ENCODE measurements around the gene RNU4-1. TPM values are rescaled to one million over a fixed set of nuclear protein-coding genes. Genes with fewer than 3 reads are reported as not detected.

The RNU4-1 gene
- total and polyA plus RNA-seq, 2 of the 4 experiments (the other 2 are of a cell fraction), result under 0.01 TPM; not detected in 1

DNA sequence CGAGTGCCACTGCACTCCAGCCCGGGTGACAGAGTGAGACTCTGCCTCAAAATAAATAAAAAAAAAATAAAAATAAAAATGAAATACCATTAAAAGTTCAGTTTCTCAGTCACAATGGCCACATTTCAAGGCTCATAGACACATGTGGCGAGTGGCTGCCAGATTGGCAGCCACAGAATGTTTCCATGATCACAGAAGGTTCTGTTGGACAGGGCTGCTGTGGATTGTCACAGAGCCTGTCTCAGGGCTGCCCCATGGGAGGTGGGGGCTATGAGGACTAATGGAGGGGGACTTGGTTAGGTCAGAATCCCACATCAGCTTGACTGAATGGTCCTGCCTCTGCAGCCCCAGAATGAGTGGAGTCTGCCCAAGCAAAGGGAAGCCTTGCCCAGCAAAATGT is 38.4 kb upstream of the RNU4-1 start:
- Histone ChIP-seq H2BK15ac (ENCODE audit: low read depth, low read length) (no peak overlapping the region), H3K27me3 (ENCODE audit: control insufficient read depth, insufficient read depth, low read length) (peaks cover 17% of the 10 kb centered on the region; the same call in 1 of the 2 replicates), H3K4me1 (ENCODE audit: control insufficient read depth, insufficient read depth, low read length) (no peaks in the 10 kb centered on the region), H4K5ac (ENCODE audit: low read depth, low read length) (no peak overlapping the region), H3K56ac (ENCODE audit: extremely low read depth, insufficient read depth, low read length) (no peak overlapping the region), H4K20me1 (ENCODE audit: insufficient read depth, low read length) (no peaks in the 10 kb centered on the region), H3K27ac (ENCODE audit: insufficient read depth, low read length) (no peak overlapping the region), H2AK9ac (replicated peaks; ENCODE audit: low read depth, low read length, poor library complexity) (no peak overlapping the region), H2BK5ac (ENCODE audit: low read depth, low read length, poor library complexity, severe bottlenecking) (no peak overlapping the region), H3K9me3 (ENCODE audit: control insufficient read depth, insufficient read depth, low read length) (no peaks in the 10 kb centered on the region), H2BK120ac (ENCODE audit: low read depth, low read length) (no peak overlapping the region), H2AK5ac (ENCODE audit: low read depth, low read length) (no peak overlapping the region), H3K9ac (ENCODE audit: low read depth, low read length) (no peak overlapping the region), H3K79me1 (ENCODE audit: low read depth in 1 of 2, low read length in 2 of 2) (no peaks in the 10 kb centered on the region), H3K9me1 (ENCODE audit: insufficient read depth, low read length) (no peaks in the 10 kb centered on the region), H2AFZ (replicated peaks; ENCODE audit: low read length, poor library complexity) (no peak overlapping the region), H3K14ac (replicated peaks; ENCODE audit: low read depth, low read length) (no peak overlapping the region), H4K8ac (ENCODE audit: low read depth in 2 of 2, low read length in 2 of 2) (no peak overlapping the region), H3K4ac (ENCODE audit: low read depth, low read length) (no peak overlapping the region), H3K23ac (ENCODE audit: low read depth, low read length) (no peak overlapping the region), H3K4me3 (ENCODE audit: insufficient read depth, low read depth, low read length) (no peak overlapping the region), H4K91ac (ENCODE audit: insufficient read depth, low read depth, low read length) (no peak overlapping the region), H3K36me3 (ENCODE audit: control insufficient read depth, insufficient read depth, low read length) (no peaks in the 10 kb centered on the region), H3K4me2 (ENCODE audit: low read depth, low read length) (no peak overlapping the region), H3K18ac (ENCODE audit: low read depth, low read length) (no peak overlapping the region), H2BK20ac (ENCODE audit: low read depth, low read length) (no peak overlapping the region)
- ATAC-seq (ENCODE audit: low read depth) (no peak), DNase-seq (no peak)
- in situ Hi-C loops (cut with MboI; ENCODE audit: low sequenced_read_pairs) (loop anchor here (25.0 kb wide), 1 partner anchor 106 kb away; the partner anchor contains the start of genes COX6A1, GATC and TRIAP1), dilution Hi-C loops (cut with HindIII; ENCODE audit: low sequenced_read_pairs, unreplicated experiment) (no loop called here), intact Hi-C loops (cut with micrococcal nuclease) (no loop called here)
- TF ChIP-seq CHD1 (IDR thresholded peaks at IDR 0.05; ENCODE audit: low read depth, low read length), result no peak
- TF ChIP-seq, protein P1, sequence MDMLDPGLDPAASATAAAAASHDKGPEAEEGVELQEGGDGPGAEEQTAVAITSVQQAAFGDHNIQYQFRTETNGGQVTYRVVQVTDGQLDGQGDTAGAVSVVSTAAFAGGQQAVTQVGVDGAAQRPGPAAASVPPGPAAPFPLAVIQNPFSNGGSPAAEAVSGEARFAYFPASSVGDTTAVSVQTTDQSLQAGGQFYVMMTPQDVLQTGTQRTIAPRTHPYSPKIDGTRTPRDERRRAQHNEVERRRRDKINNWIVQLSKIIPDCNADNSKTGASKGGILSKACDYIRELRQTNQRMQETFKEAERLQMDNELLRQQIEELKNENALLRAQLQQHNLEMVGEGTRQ (IDR thresholded peaks at IDR 0.05; ENCODE audit: low read depth, low read length), result no peak
- no peak for TF ChIP-seq MAFK (IDR thresholded peaks at IDR 0.05; ENCODE audit: low read depth, low read length)
- TF ChIP-seq RAD21 (IDR thresholded peaks at IDR 0.05; ENCODE audit: low read length), result no peak
- no peak for TF ChIP-seq SMC3 (IDR thresholded peaks at IDR 0.05; ENCODE audit: low read depth, low read length)
- TF ChIP-seq NFE2L2 (IDR thresholded peaks at IDR 0.05; ENCODE audit: low read depth, low read length), result no peak
- TF ChIP-seq, protein P2, sequence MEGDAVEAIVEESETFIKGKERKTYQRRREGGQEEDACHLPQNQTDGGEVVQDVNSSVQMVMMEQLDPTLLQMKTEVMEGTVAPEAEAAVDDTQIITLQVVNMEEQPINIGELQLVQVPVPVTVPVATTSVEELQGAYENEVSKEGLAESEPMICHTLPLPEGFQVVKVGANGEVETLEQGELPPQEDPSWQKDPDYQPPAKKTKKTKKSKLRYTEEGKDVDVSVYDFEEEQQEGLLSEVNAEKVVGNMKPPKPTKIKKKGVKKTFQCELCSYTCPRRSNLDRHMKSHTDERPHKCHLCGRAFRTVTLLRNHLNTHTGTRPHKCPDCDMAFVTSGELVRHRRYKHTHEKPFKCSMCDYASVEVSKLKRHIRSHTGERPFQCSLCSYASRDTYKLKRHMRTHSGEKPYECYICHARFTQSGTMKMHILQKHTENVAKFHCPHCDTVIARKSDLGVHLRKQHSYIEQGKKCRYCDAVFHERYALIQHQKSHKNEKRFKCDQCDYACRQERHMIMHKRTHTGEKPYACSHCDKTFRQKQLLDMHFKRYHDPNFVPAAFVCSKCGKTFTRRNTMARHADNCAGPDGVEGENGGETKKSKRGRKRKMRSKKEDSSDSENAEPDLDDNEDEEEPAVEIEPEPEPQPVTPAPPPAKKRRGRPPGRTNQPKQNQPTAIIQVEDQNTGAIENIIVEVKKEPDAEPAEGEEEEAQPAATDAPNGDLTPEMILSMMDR (conservative IDR thresholded peaks at IDR 0.05; ENCODE audit: low read depth, low read length), result no peak
- TF ChIP-seq, protein P3, sequence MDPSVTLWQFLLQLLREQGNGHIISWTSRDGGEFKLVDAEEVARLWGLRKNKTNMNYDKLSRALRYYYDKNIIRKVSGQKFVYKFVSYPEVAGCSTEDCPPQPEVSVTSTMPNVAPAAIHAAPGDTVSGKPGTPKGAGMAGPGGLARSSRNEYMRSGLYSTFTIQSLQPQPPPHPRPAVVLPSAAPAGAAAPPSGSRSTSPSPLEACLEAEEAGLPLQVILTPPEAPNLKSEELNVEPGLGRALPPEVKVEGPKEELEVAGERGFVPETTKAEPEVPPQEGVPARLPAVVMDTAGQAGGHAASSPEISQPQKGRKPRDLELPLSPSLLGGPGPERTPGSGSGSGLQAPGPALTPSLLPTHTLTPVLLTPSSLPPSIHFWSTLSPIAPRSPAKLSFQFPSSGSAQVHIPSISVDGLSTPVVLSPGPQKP (IDR thresholded peaks at IDR 0.05; ENCODE audit: borderline replicate concordance, low read depth, low read length), result no peak
- no peak for TF ChIP-seq RCOR1 (IDR thresholded peaks at IDR 0.05; ENCODE audit: insufficient replicate concordance, low read length)
- TF ChIP-seq MAZ (IDR thresholded peaks at IDR 0.05; ENCODE audit: borderline replicate concordance, low read depth, low read length), result no peak
- TF ChIP-seq RFX5 (IDR thresholded peaks at IDR 0.05; ENCODE audit: low read depth, low read length), result no peak
- TF ChIP-seq POLR2A (IDR thresholded peaks at IDR 0.05; ENCODE audit: low read depth, low read length), result no peak
- TF ChIP-seq BHLHE40 (IDR thresholded peaks at IDR 0.05; ENCODE audit: low read depth, low read length), result no peak
- no peak for TF ChIP-seq CEBPB (IDR thresholded peaks at IDR 0.05; ENCODE audit: low read depth, low read length)
- CTCF ChIA-PET, result no interaction called here
- BruUV-seq (replicated peaks), result no TSS peak
- 80% methylated on average over 1 of the region's 3 CpGs; no CpG with 5 or more reads in 1 of the 2 experiments for WGBS, 2 experiments (ENCODE audit: extremely low coverage in 2 of 2, insufficient read length in 1 of 2)
- POLR2A ChIA-PET (ENCODE audit: unreplicated experiment), result no interaction called here

All from IMR-90 (cell line).